ENCODE data around the gene TASOR2.

TASOR2 gene, protein sequence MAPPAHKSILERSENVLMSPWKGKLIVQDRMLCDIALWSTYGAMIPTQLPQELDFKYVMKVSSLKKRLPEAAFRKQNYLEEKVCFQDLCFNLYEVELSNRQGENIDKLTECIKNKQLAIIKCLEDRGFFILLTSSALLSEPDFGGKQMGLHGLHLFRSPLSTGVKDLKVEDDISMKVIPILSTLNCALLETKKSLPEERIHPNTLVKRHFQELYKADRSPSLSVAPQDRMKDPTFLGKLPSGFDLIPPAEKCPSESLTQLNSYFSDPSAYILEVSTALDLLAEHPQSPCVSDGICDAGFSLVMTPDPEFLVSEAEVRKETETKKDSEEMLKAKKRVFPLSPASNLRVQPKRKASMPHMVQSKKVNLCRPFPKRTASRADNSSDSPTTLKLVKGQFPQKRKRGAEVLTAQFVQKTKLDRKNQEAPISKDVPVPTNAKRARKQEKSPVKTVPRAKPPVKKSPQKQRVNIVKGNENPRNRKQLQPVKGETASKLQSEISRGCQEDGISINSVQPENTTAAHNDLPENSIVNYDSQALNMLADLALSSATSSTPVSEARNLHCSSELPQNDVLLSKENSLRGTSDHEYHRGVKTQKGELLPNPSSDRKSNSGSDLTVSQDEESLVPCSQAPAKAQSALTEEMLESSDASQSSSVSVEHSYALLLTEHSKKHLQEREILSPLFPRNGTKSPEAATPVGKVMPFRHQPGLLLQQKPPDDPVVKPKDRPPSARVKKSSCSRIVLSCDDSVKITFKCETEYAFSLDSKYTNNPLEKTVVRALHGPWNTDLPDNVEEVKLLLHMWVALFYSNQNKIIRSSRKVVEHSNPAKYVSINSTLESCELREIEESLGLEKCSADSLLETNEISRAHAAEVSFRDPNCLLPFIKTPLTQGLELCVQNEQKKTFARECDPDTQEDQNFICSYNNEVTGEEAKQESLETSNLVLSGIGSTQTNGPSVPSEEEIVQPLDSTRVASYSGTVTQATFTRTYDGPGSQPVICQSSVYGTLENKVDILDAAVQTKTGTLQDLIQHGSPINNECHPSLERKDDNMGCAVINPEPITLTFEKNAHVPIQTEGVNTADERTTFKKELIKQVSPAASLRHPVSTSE (N-terminal part only)

DNA sequence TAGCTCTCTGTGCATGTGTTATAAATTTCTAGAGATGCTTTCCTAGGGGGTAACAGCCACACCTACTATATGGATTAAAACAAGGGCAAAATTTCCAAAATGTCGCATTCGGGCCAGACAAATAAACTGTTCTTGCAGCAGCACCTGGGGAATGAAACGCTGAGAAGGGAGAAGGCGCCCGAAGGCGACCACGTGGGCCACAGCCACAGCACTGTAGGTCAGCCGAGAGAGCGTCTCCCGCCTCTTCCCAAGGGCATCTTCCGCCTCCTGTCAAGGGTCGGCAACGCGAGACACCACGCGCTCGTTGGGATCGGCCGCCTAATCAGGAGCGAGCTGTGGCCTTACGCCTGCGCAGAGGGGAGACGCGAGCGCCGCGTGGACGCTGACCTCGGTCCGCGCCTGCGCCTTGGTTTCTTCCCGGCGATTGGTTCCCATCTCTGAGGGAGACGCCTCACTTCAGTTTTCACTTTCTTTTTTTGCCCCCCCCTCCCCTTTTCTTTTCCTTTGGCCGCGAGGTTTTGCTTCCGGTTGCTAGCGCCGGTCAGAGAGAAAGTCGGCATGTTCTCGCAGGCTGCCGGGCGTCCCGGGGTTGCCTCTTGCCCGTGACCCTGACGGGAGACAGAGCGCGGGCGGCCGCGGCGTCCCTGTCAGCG is at the start of gene TASOR2:
TASOR2 (plus strand) TSS at position 521 of the 653 bp plus-strand sequence. CDS start 35,805 bp downstream, outside the sequence.
- peak; percentile 94 to 96 (median 94) for DNase-seq (ENCODE audit: low read depth in 3 of 3)

DNA sequence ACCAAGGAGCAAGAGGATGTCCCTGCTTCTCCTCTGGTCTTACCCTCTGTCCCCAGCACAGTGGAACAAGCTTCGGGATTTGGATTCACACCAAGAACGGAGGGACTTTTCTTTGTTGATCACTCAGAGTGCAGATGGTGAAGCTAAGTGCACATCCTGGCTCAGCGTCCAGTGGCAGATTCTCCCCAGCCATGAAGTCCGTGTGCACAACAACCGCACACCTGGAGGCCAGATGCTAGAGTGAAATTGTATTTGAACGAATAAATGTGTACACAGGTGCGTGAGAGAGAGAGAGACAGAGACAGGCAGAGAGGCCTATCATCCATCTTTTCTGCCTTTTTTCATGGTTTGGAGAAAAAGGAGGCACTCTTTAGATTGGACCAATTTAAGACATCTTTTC is 49.7 kb upstream of the TASOR2 start:
- DNase-seq (ENCODE audit: low read depth in 3 of 3): no peak

DNA sequence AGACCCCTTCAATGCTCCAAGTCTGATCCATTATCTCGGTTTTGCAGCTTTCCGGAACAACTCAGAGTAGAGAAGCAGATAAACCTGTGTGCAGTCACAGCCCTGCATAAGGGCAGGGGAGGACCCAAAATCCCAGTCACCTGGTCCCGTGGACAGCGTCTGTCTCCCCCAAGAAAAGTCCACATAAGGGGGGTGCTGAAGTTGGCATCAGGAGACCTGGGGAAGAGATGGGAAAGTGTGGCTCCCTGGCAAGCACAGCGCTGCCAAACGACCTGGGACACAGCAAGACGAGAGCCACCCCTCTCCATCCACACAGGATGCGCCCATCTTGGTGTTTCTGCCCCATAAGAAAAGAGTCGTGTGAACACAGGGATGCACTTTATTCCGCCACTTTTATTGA is 46.1 kb upstream of the TASOR2 start:
- no peak for DNase-seq (ENCODE audit: low read depth in 3 of 3)

DNA sequence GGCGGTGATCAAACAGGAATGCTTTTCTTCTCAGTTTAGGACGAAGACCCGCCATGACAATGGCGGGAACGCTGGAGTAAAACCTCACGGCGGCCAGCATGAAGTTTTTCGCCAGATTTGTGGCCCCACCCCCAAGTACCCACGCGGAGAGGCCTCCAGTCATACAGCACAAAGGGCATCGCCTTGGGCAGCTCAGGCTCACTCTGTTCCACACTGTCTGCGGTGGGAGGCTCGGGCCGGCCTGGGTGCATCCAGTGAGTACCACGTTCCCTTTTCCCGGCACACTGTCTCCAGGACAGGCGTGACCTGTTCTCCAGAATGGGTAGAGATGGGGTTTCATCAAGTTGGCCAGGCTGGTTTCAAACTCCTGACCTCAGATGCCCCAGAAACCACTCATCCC is 45.6 kb upstream of the TASOR2 start:
- DNase-seq (ENCODE audit: low read depth in 3 of 3): no peak

DNA sequence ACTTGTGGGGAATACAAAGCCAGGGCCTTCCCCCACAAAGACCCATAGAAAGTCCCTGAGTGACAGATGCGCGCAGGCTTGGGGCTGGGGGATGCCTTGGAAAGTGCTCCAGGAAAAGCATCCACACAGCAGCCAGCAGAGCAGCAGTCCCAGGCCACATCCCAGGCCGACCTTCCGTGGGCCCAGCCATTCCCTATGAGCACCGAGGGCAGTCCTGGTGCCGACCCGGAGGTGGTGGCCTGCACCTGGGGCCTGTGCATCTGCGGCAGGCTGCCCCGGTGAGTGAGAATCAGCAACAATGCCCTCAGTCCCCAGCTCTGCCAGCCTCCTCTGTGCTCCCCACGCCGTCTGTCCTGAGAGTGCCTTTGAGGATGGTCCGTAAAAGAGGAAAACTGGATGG is 44.6 kb upstream of the TASOR2 start:
- DNase-seq (ENCODE audit: low read depth in 3 of 3): no peak

DNA sequence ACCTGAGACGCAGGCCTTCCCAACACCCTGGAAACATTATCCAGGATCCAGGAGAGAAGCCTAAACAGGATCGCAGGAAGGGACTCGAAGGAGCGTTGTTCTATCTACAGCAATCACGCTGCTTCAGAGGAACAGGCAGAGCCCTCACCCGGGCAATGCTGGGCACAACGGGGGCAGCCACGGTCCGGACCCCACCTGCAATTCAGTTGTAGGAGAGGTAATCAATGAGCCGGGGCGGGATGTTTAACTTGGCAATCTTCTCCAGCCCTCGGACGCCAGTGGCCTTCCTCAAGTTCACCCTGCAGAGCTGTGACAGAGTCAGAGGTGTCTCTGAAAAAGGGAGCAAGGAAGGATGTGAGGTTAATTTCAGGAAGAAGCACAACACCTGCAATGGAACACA is 44.1 kb upstream of the TASOR2 start:
- no peak for DNase-seq (ENCODE audit: low read depth in 3 of 3)

DNA sequence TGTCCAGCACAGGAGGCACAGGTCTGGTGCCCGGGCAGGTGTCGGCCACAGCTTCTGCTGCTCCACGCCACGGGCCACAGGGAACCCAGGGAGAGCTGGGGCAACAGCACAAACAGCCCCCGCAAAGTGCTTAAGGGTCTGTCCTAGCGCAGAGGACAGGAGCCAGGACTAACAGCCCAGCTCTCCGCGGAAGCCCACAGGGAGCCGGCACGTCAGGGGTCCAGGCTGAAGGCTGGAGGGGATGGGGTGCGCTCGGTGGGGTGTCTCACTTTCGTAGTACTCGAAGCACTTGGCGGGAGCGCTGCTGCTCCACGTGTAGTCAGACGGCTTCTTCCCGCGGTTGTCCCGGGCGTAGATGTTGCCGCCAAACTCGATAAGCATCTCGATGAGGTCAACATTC is 43.1 kb upstream of the TASOR2 start:
- no peak for DNase-seq (ENCODE audit: low read depth in 3 of 3)

DNA sequence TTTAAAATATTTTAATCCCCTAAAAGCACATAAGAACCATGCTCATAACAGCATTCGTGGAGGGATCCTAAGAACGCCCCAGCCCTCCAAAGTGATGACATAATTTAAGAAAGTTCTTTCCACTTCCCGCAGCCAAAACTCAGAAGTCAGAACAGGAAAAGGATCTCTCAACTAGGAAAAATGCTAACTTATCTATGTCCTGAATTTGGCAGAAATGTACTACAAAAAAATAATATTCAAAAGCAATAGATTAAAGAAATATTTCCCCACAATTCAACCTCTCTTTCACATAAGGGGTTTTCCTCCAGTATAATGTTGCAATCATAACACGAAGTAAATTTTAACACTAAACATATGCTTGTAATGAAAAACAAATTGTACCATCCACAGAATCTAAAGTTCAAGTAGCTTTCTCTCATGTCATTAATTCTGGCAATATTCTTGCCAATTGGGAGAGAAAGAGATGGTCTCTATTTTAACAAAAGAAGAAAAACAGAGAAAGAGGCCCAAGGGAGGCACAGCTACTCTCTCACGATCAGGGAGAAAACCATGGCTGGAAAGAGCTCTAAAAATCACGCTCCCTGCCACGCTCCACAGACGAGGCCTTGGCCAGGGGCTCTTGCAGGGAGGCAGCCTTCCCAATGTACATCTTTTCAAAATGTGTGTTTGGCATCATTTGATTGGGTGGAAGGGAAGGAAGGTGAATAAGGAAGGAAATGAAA is 41.1 kb upstream of the TASOR2 start:
- no peak for DNase-seq (ENCODE audit: low read depth in 3 of 3)

DNA sequence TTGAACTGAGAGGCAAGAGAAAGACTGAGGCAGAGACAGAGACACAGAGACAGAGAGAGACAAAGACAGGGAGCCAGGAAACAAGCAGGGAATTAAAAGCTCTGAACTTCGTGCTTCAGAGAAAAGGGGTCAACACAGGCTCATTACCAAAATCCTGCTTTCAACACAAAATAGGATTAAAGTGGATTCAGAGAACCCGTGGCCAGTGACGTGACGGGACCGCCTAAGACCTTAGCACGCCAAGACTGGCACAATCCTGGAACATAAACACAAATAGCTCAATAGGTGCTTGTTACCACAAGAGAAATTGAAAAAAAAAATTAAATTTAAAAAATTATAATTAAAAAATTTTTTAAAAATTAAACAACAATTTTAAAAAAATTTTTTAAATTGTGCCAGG is 39.7 kb upstream of the TASOR2 start:
- no peak for DNase-seq (ENCODE audit: low read depth in 3 of 3)

DNA sequence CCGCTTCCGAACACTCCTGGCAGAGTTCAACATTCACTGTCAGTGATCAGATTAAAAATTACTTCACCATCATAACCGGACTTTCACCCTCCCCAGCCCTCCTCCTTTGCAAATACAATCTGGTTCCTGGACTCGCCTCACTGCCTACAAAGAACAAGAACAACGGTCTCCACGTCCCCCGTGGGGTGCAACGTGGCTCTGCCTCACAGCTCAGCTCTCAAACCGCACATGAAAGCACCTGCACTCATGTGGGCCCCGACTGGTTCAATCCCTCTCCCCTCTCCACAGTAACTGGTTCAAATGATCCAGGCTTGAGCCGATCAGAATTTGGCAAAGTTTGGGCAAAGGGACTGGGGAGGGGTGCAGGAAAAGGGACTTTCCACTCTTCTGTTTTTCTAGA is 39.3 kb upstream of the TASOR2 start:
- DNase-seq (ENCODE audit: low read depth in 3 of 3): no peak

DNA sequence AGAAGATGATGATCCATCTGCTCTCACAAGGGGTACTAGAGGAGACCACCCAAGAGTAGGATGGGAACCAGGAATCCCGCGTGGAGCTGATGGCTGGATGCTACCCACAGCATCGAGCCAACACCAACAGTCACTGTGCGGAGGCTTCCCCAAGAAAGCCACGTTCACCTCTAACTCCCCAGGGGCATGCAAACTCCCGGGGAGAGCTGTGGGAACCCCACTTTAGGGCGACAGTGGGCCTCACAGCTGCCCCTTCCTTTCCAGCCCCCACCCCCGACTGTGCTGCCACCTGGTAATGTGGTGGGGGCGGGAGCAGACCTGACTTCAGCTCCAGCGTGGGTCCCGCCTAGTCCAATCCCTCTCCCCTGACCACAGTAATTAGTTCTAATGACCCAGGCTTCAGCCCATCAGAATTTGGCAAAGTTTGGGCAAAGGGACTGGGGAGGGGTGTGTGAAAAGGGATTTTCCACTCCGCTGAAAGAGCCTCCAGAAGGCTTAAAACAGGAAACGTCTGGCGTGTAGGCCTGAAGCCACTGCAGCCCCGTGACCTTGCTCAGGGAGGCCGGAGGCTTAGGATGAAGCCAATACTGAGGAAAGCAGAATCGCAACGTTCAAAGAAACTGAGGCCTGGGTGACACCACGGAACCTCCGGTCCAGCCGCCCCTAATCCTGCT is 38.6 kb upstream of the TASOR2 start:
- no peak for DNase-seq (ENCODE audit: low read depth in 3 of 3)

DNA sequence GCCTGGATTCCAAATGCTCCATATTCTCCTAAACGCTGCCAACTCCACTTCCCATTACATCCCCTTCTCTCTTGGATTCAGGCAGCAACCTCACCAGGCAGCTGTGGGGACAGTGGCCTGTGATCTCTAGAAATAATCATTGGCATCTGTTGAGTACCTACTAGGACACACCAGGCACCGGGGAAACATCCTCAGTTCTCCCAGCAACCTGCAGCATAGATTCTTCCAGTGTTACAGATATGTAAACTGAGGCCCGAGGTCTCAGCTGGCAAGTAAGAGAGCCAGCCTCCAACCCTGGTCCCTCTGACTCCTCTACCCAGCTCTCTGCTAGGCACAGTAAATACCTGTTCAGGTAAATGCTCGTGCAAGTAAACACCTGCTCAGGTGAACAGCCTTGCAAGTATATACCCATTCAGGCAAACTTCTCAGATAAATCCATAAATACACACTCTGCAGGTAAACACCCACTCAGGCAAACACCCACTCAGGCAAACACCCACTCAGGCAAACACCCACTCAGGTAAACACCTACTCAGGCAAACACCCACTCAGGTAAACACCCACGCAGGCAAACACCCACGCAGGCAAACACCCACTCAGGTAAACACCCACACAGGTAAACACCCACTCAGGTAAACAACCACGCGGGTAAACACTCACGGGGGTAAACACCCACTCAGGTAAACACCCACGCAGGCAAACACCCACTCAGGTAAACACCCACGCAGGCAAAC is 37.0 kb upstream of the TASOR2 start:
- DNase-seq (ENCODE audit: low read depth in 3 of 3): no peak

DNA sequence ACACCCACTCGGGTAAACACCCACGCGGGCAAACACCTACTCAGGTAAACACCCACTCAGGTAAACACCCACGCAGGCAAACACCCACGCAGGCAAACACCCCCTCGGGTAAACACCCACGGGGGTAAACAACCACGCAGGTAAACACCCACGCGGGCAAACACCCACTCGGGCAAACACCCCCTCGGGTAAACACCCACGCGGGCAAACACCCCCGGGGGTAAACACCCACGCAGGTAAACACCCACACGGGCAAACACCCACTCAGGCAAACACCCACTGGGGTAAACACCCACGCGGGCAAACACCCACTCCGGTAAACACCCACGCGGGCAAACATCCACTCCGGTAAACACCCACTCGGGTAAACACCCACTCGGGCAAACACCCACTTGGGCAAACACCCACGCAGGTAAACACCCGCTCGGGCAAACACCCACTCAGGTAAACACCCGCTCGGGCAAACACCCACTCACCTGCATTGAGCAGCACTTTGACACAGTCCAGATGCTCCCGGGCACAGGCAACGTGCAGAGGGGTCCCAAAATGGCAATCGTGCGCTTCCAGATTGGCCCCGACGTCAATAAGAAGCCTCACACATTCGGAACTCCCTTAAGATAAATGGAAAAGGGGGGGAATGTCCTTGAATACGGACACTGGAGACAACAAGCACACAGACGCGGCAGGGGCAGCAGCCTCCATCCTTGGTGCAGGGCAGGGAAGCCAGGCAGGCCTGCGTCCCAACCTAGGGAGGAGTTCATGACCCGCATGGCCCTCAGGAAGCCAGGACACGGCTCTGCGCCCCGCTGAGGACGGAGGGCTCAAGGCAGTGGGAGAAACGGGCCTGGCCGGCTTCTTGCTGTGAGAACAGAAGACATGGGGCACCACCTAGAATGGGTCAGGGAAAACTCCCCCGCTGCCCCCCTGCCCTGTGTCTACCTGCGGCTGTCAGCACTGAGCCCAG is 35.9 kb upstream of the TASOR2 start:
- no peak for DNase-seq (ENCODE audit: low read depth in 3 of 3)

DNA sequence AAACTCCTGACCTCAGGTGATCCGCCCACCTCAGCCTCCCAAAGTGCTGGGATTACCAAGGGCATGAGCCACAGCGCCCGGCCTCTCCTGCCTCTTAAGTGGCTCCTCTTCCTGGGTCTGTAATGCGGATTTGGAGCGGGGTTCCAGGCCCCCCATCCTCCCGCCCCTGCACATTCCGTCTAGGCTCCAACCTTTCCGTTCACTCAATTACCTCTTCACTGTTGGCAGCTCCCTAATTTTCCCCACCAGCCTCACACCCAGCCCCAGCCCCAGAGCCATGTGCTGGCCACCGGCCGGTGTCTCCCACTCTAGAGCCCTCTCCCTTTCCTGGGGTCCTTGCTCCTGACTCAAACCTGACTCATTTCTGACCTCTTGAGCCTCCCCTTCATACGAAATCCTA is 34.9 kb upstream of the TASOR2 start:
- DNase-seq (ENCODE audit: low read depth in 3 of 3): no peak

DNA sequence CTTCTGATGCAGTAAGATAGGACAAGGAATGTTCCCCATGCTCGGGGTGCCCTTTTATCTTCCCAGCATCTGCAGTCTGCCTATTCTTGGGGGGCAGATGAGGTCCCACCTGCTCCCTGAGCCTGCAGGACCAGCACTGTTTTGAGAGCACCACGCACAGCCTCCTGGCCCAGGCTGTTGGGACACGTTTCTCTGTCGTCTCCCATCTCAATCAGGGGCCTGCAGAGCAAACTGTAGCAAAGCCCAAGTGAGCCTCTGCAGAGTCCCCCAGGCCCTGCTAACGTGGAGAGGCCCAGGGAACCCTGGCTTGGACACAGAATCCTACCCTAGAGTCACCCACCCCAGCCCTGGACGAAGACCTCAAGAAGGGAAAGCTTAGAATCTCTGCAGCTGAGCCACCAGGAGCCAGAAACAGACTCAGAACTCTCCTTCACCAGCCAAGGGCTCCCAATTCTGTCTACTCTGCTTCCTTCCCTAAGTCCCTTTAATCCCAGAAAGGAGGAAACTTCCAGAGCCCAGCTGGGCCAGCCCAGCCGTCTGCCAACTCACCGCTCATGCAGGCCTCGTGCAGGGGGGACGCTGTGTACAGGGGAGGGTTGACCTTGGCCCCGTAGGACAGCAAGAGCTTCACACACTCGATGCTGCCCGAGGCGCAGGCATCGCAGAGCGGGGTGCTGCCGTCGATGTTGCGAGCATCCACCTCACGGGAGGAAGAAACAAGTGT is 33.8 kb upstream of the TASOR2 start:
- no peak for DNase-seq (ENCODE audit: low read depth in 3 of 3)

DNA sequence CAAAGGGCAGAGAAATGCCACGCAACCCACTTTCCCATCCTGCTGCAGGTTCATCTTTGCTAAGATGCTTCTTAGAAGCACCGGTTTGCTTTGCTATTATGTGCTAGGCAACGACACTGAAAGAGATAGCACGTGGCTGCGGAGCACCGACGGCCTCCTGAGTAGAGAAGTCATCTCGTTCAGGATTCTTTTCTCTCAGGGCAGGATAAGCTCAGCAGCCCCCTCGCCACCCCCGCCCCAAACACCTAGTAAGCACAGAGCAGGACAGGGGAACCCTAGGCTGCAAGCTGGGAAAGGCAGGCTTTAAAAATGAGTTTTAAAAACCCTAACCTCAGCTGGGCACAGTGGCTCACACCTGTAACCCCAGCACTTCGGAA is 33.3 kb upstream of the TASOR2 start:
- DNase-seq (ENCODE audit: low read depth in 3 of 3): no peak

DNA sequence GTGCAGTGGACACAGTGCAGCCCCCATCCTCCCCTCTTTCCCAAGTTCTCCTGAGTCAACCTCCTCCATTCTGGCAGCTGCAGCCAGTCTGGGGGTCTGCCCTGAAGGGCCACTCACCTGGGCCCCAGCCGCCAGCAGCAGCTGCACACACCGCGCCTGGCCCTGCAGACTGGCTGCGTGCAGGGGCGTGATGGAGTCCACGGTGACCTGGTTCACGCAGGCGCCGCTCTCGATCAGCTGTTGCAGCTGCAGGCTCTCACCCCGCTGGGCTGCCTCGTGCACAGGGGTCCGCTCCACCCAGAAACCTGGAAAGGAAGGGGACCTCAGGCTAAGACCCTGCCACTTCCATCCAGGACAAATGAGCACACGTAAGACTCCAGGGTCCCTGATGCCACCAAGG is 31.9 kb upstream of the TASOR2 start:
- DNase-seq (ENCODE audit: low read depth in 3 of 3): no peak

DNA sequence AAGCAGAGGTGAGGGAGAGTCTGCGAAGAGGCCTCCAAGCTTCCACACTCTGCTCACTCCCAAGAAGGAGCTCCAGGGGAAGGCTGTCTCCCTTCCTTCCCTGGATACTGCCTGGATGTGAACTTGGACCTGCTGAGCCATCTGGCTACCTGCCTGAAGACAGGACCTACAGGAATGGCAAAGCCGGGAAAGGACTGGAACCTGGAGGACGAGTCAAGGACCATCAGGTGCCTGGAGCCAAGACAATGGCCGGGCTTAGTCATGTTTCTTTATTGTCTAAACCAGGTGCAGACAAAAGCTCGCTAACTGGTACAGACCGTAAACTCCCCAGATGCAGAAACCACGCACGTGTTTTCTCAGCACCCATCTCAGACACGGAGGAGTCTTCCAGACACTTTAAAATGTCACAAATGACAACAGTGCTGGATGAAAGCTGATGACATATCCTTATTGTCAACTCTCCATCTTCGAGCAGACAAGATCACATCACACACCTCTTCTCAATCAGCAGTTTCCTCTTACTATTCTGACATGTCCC is 30.4 kb upstream of the TASOR2 start:
- no peak for DNase-seq (ENCODE audit: low read depth in 3 of 3)

All from stimulated activated CD4-positive, alpha-beta T cell treated with anti-CD3 and anti-CD28 coated beads, TNF-alpha, amount 100 ng/mL, for 48 hours (primary cell).